Naive thymus-derived CD4-positive, alpha-beta T cell (primary cell): Measurements from ENCODE around the gene NTRK2. TPM values are rescaled to one million over a fixed set of nuclear protein-coding genes. Genes with fewer than 3 reads are reported as not detected.

Experiments used
- ATAC-seq: fragments of 150-1000 bp; cut with Tn5 transposase; 2 replicates; pipeline ENCODE4 v1.10.0; 2021; ENCODE audit warnings: mild to moderate bottlenecking, moderate library complexity
- CTCF ChIA-PET: fragments of 350-600 bp; sonication (Branson Sonifier 250); formaldehyde crosslinking; loops from one replicate; lab custom pipeline; 2021; ENCODE audit warnings: antibody characterized with exemption; lab: Charles Lee
- POLR2A ChIA-PET: fragments of 350-600 bp; sonication (Branson Sonifier 250); formaldehyde crosslinking; loops from one replicate; lab custom pipeline; 2021; ENCODE audit warnings: antibody characterized with exemption, inconsistent platforms; lab: Charles Lee
- DNase-seq, 9 donors: peaks; one replicate each; pipeline versions ENCODE4 v3.0.0 to v3.0.0-alpha.2; 2020 to 2022; ENCODE audit warnings: mixed read lengths in 1 of 9
- H3K27ac ChIP-seq: one replicate; pipeline ENCODE4 v1.7.0; 2013; ENCODE audit warnings: mild to moderate bottlenecking, low read depth, low read length, moderate library complexity
- H3K27me3 ChIP-seq, 2 donors: one replicate each; pipeline ENCODE4 v1.7.0; 2013; ENCODE audit warnings: low read length in 2 of 2, mild to moderate bottlenecking in 2 of 2, moderate library complexity in 2 of 2; ENCODE audit not compliant: control insufficient read depth in 2 of 2, insufficient read depth in 2 of 2
- H3K36me3 ChIP-seq, 3 experiments: 1 replicate in 2 of 3; 2 replicates in 1 of 3; pipeline ENCODE4 v1.7.0; 2013; ENCODE audit warnings: low read length in 3 of 3, mild to moderate bottlenecking in 3 of 3, moderate library complexity in 1 of 3; ENCODE audit not compliant: insufficient read depth in 3 of 3, control insufficient read depth in 2 of 3
- H3K4me1 ChIP-seq, 2 donors: one replicate each; pipeline ENCODE4 v1.7.0; 2013; ENCODE audit warnings: low read length in 2 of 2, mild to moderate bottlenecking in 2 of 2, moderate library complexity in 1 of 2; ENCODE audit not compliant: control insufficient read depth in 2 of 2, insufficient read depth in 2 of 2
- H3K4me3 ChIP-seq: 2 replicates; pipeline ENCODE4 v1.7.0; 2013; ENCODE audit warnings: mild to moderate bottlenecking, low read length
- H3K9me3 ChIP-seq, 3 experiments: 1 replicate in 2 of 3; 2 replicates in 1 of 3; pipeline ENCODE4 v1.7.0; 2013; ENCODE audit warnings: low read length in 3 of 3; ENCODE audit not compliant: control insufficient read depth in 2 of 3
- H3K27ac Mint-ChIP-seq, 9 donors: one replicate each; pipeline ENCODE4 v1.8.0; 2020 to 2022; ENCODE audit warnings: mixed read lengths in 9 of 9, mild to moderate bottlenecking in 8 of 9, moderate library complexity in 5 of 9, inconsistent platforms in 2 of 9
- H3K27me3 Mint-ChIP-seq, 5 donors: one replicate each; pipeline ENCODE4 v1.8.0; 2021 to 2022; ENCODE audit warnings: mixed read lengths in 5 of 5, mild to moderate bottlenecking in 1 of 5
- H3K36me3 Mint-ChIP-seq, 5 donors: one replicate each; pipeline ENCODE4 v1.8.0; 2020 to 2022; ENCODE audit warnings: mixed read lengths in 5 of 5, mild to moderate bottlenecking in 3 of 5, inconsistent platforms in 1 of 5
- H3K4me1 Mint-ChIP-seq, 7 donors: one replicate each; pipeline ENCODE4 v1.8.0; 2020 to 2022; ENCODE audit warnings: mixed read lengths in 7 of 7, mild to moderate bottlenecking in 3 of 7, inconsistent platforms in 1 of 7
- H3K4me3 Mint-ChIP-seq, 10 donors: one replicate each; pipeline ENCODE4 v1.8.0; 2020 to 2022; ENCODE audit warnings: mild to moderate bottlenecking in 10 of 10, mixed read lengths in 10 of 10, moderate library complexity in 6 of 10, inconsistent platforms in 2 of 10
- H3K9me3 Mint-ChIP-seq, 11 donors: one replicate each; pipeline ENCODE4 v1.8.0; 2020 to 2022; ENCODE audit warnings: mixed read lengths in 11 of 11, mild to moderate bottlenecking in 4 of 11, inconsistent platforms in 1 of 11, moderate library complexity in 1 of 11
- intact Hi-C, 2 donors: fragments of 100-400 bp; cut with micrococcal nuclease; formaldehyde crosslinking; loops; one replicate each; pipeline ENCODE4 v1.15.1; 2023
- polyA plus RNA-seq, 2 donors: library from polyadenylated mRNA; unstranded; fragments of 300-500 nt; fragmentation: Illumina TruSeq; gene quantifications; one replicate each; pipeline ENCODE4 v1.2.3, GENCODE V29; 2021
- total RNA-seq, 6 experiments: library from RNA in 5 of 6; stranded (reverse) in 5 of 6; gene quantifications; 1 replicate in 5 of 6; 2 replicates in 1 of 6; pipeline ENCODE4 v1.2.3 and lab custom pipeline; 2021 to 2026

The NTRK2 gene
- total and polyA plus RNA-seq, 7 experiments from 2014 or later, result 0.07 to 1.2 TPM; not detected in 5

DNA sequence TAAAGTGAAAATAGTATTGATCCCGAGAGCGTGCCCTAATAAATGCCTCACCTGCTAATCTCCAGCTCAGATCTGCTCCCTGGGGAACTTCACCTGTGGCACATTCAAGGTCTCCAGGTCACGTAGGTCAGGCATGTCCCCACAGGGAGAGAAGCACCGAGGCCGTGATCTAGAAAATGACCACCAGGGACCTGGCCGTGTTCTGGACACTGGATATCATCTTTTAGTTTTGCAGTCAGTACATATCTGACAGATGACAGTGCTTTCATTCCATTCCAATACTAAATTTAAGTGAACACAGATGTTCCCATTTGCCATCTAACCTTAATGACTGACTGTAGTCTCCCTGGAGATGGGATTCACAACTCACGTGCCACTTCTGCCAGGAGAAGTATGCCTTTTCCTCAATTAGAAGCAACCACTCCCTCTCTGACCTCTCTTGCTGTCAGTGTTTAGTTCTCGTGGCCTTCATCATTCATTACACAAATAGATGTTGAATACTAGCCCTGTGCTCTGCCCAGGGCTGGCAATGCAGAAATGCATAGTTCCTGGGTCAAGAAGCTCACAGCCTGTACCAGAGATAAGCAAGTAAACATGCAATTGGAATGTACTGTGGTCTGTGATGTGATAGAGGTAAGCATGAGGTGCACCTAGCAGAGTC is 276.5 kb downstream of the NTRK2 start:
- POLR2A ChIA-PET, result no interaction called here
- H3K9me3 ChIP-seq, result no peaks in the 10 kb centered on the region
- H3K9me3 Mint-ChIP-seq, result peaks cover 0 to 1% (median 0%) of the 10 kb centered on the region in 11 donors
- H3K27me3 Mint-ChIP-seq, result peaks cover 0 to 13% (median 5%) of the 10 kb centered on the region in 5 donors
- H3K4me1 Mint-ChIP-seq, result no peaks in the 10 kb centered on the region
- intact Hi-C loops, result no loop called here
- no peaks in the 10 kb centered on the region for H3K36me3 Mint-ChIP-seq
- ATAC-seq (no peak), DNase-seq (no peak)
- no peak overlapping the region for H3K4me3 ChIP-seq
- no peaks in the 10 kb centered on the region for H3K4me1 ChIP-seq
- no peak overlapping the region for H3K27ac Mint-ChIP-seq
- H3K4me3 Mint-ChIP-seq, result no peak overlapping the region
- H3K27ac ChIP-seq, result no peak overlapping the region
- CTCF ChIA-PET, result no interaction called here
- no peaks in the 10 kb centered on the region for H3K27me3 ChIP-seq
- H3K36me3 ChIP-seq, result no peaks in the 10 kb centered on the region

DNA sequence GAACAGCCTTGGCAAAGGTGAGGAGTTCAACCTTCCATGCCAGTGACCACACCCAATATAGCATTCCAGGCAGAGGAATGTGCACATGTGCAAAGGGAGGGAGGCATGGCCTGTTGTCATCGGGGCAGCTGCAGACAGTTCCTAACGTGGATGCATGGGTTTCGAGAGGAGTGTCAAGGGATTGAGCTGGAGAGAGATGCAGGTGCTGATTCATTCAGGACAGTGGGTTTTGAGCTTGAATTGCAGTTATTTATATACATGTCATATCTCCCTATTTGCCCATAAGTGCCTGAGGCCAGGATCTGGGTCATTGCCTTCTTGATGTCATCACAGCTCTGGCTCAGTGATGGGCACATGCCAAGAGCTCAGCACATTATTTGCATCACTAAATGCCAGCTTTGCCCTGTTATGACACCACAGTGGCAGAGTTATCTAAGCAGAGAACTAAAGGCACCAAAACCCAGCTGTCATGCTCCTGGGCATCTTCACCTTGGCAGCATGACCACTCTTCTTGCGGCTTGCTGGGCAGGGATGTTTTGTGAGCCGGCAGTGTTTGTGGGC is 278.0 kb downstream of the NTRK2 start:
- intact Hi-C loops, result no loop called here
- Histone ChIP-seq H3K36me3 (no peaks in the 10 kb centered on the region), H3K27me3 (no peaks in the 10 kb centered on the region), H3K4me3 (no peak overlapping the region), H3K4me1 (no peaks in the 10 kb centered on the region), H3K9me3 (no peaks in the 10 kb centered on the region), H3K27ac (no peak overlapping the region)
- Mint-ChIP-seq H3K4me1 (no peaks in the 10 kb centered on the region), H3K36me3 (no peaks in the 10 kb centered on the region), H3K4me3 (no peak overlapping the region), H3K9me3 (peaks cover 0 to 1% (median 0%) of the 10 kb centered on the region in 11 donors), H3K27ac (no peak overlapping the region), H3K27me3 (peaks cover 0 to 17% (median 5%) of the 10 kb centered on the region in 5 donors)
- DNase-seq (no peak), ATAC-seq (no peak)
- CTCF ChIA-PET, result no interaction called here
- POLR2A ChIA-PET, result no interaction called here

DNA sequence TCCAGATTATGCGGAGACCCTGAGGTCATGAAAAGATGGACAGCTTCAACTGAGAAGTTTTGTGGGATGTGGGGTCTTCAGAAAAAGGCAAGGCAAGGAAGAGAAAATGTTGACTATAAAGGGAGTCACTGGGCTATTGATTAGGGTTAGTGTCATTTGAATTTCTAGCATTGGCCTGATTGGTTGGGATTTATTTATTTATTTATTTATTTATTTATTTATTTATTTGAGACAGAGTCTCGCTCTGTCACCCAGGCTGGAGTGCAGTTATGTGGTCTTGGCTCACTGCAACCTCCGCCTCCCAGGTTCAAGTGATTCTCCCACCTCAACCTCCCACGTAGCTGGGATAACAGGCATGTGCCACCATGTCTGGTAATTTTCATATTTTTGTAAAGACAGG is 279.7 kb downstream of the NTRK2 start:
- H3K4me3 Mint-ChIP-seq, result no peak overlapping the region
- Histone ChIP-seq H3K9me3 (no peaks in the 10 kb centered on the region), H3K4me3 (no peak overlapping the region), H3K4me1 (no peaks in the 10 kb centered on the region), H3K27ac (no peak overlapping the region), H3K27me3 (no peaks in the 10 kb centered on the region), H3K36me3 (no peaks in the 10 kb centered on the region)
- no peak overlapping the region for H3K27ac Mint-ChIP-seq
- CTCF ChIA-PET, result no interaction called here
- POLR2A ChIA-PET, result no interaction called here
- H3K9me3 Mint-ChIP-seq, result peaks cover 0 to 1% (median 0%) of the 10 kb centered on the region in 11 donors
- DNase-seq (no peak), ATAC-seq (no peak)
- no peaks in the 10 kb centered on the region for H3K36me3 Mint-ChIP-seq
- H3K4me1 Mint-ChIP-seq, result peaks cover 0 to 4% (median 0%) of the 10 kb centered on the region in 7 donors
- intact Hi-C loops, result no loop called here
- peaks cover 6 to 25% (median 12%) of the 10 kb centered on the region in 5 donors for H3K27me3 Mint-ChIP-seq

DNA sequence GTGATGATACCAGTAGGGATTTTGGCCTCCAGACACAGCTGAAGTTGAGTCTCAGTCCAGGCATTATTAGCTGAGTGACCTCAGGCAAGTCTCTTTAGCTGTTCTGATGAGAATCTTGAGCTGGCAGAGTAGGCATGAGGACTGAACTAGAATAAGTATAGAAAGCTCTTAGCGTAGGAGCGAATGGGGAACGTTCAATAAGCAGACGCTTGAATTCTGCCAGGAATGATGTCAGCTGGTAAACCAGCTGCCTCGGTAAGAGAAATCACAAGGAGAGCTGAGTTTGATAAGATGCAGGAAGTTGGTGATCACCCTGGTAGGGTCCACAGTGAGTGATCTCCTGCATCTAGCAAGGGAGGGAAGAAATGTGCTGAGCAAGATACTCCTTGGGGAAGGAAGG is 280.4 kb downstream of the NTRK2 start:
- ChIA-PET CTCF (no interaction called here), POLR2A (no interaction called here)
- Mint-ChIP-seq H3K9me3 (peaks cover 0 to 3% (median 0%) of the 10 kb centered on the region in 11 donors), H3K4me1 (peaks cover 0 to 4% (median 0%) of the 10 kb centered on the region in 7 donors), H3K4me3 (no peak overlapping the region), H3K27me3 (peaks cover 6 to 31% (median 15%) of the 10 kb centered on the region in 5 donors), H3K27ac (no peak overlapping the region), H3K36me3 (no peaks in the 10 kb centered on the region)
- DNase-seq (no peak), ATAC-seq (no peak)
- no peaks in the 10 kb centered on the region for H3K9me3 ChIP-seq
- no peaks in the 10 kb centered on the region for H3K27me3 ChIP-seq
- no peaks in the 10 kb centered on the region for H3K4me1 ChIP-seq
- intact Hi-C loops, result no loop called here
- H3K36me3 ChIP-seq, result no peaks in the 10 kb centered on the region
- no peak overlapping the region for H3K4me3 ChIP-seq
- no peak overlapping the region for H3K27ac ChIP-seq

DNA sequence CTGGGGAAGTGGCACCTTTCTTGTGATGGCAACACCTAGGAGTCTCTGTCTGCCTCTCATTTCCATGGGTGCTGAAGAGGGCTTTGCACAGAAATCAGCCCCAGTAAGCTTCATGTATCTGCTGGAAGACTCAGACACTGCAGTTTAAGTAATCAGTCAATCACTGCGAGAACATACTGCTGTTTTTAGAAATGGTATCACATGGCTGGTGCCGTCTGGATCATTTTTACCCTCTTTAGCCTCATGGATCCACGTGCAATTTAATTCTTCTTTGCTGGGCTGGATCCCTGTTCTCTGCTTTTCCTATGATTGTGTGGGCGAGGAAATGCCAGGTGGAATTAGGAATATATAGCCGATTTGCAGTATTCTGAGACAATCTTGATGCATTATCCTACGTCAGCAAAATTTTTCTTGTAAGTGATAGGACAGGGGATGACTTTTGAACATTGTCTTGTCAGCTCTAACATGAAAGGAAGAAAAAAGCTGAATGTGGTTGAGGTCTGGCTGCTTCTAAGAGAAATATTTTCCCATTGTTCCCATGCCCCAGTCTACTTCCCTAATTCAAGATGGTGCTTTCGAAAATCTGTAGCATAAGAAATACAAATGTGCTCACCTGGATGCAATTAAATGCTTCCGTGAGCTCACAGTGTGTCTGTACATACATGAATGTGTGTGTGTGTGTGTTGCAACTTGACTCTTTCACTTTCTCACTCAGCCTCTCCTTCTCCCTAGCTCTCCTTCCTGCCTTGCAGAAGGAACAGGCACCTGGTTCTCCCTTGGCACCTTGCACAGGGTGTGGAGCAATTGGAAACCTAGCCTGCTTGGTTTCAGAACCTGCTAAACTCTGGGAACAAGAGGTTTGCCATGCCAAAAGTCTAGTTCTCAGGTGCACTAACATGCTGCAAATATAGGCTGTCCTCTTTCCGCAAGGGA is 281.6 kb downstream of the NTRK2 start:
- H3K27me3 Mint-ChIP-seq, result peaks cover 6 to 42% (median 13%) of the 10 kb centered on the region in 5 donors
- ATAC-seq (no peak), DNase-seq (no peak)
- Histone ChIP-seq H3K27me3 (no peaks in the 10 kb centered on the region), H3K4me3 (no peak overlapping the region), H3K9me3 (no peaks in the 10 kb centered on the region), H3K36me3 (no peaks in the 10 kb centered on the region), H3K4me1 (no peaks in the 10 kb centered on the region), H3K27ac (no peak overlapping the region)
- POLR2A ChIA-PET, result no interaction called here
- H3K9me3 Mint-ChIP-seq, result peaks cover 0 to 3% (median 0%) of the 10 kb centered on the region in 11 donors
- peaks cover 0 to 4% (median 0%) of the 10 kb centered on the region in 7 donors for H3K4me1 Mint-ChIP-seq
- intact Hi-C loops, result no loop called here
- H3K36me3 Mint-ChIP-seq, result no peaks in the 10 kb centered on the region
- CTCF ChIA-PET, result no interaction called here
- H3K4me3 Mint-ChIP-seq, result no peak overlapping the region
- no peak overlapping the region for H3K27ac Mint-ChIP-seq

DNA sequence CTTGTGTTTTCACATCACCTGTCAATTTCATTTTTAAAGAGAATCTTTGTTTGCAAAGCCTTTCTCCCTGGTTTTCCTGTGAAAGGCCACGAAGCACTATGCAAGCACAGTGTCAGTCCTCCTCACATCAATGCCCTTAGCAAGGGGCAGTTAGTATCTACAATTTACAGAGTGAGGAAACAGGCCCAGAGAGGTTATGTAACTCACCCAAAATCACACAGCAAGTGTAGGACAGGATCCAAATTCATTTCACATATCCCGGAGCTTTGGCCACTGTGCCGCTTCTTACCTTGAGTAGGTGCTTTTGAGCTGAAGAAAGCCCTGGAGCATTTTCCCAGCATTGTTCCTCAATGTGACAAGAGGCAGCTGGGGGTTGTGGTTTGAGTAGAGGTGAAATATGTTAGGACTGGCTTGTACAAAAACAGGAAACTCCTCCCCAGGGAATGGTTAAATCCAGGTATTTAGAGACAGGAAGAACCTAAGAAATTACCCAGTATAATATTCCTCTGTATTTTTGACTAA is 283.8 kb downstream of the NTRK2 start:
- H3K4me1 Mint-ChIP-seq, result peaks cover 0 to 4% (median 0%) of the 10 kb centered on the region in 7 donors
- no peaks in the 10 kb centered on the region for H3K36me3 ChIP-seq
- CTCF ChIA-PET, result no interaction called here

More for the DNA sequence above, 283.8 kb downstream of the NTRK2 start:
- Mint-ChIP-seq H3K27me3 (peaks cover 6 to 45% (median 14%) of the 10 kb centered on the region in 5 donors), H3K36me3 (no peaks in the 10 kb centered on the region), H3K4me3 (no peak overlapping the region), H3K27ac (no peak overlapping the region), H3K9me3 (peaks cover 0 to 8% (median 0%) of the 10 kb centered on the region in 11 donors)
- H3K4me3 ChIP-seq, result no peak overlapping the region
- ATAC-seq (no peak), DNase-seq (no peak)
- no peaks in the 10 kb centered on the region for H3K4me1 ChIP-seq
- no peaks in the 10 kb centered on the region for H3K9me3 ChIP-seq
- POLR2A ChIA-PET, result no interaction called here
- no peak overlapping the region for H3K27ac ChIP-seq
- no peaks in the 10 kb centered on the region for H3K27me3 ChIP-seq
- intact Hi-C loops, result no loop called here
